ENCODE data around the gene FAM110C.
"Not testable (repeated sequence)": the region's sequence is repeated elsewhere in the genome, so short reads cannot be mapped to it uniquely, and the experiment has no call there.

The FAM110C gene

GRCh38 chr2:46471-47345, at the start of gene FAM110C:
Gene FAM110C (minus strand): TSS chr2:46505. CDS start chr2:46385, 120 bp downstream.
- DNase-seq, result no peak

GRCh38 chr2:92326-92725, 46.0 kb upstream of the FAM110C start:
- no peak for DNase-seq

- no peak for DNase-seq
Measured at GRCh38 chr2:90645-91312, 44.5 kb upstream of the FAM110C start.

GRCh38 chr2:85761-86160, 39.5 kb upstream of the FAM110C start:
- DNase-seq, result no peak

- no peak for DNase-seq
Measured at GRCh38 chr2:84121-84520, 37.8 kb upstream of the FAM110C start.

- no peak for DNase-seq
Measured at GRCh38 chr2:80971-81736, 34.8 kb upstream of the FAM110C start.

- DNase-seq, result no peak
Measured at GRCh38 chr2:80378-80777, 34.1 kb upstream of the FAM110C start.

GRCh38 chr2:71309-72035, 25.2 kb upstream of the FAM110C start:
- DNase-seq, result no peak

- no peak for DNase-seq
Measured at GRCh38 chr2:69366-70344, 23.4 kb upstream of the FAM110C start.

GRCh38 chr2:68637-69036, 22.3 kb upstream of the FAM110C start:
- DNase-seq, result not testable (repeated sequence)

- no peak for DNase-seq
Measured at GRCh38 chr2:66853-67252, 20.5 kb upstream of the FAM110C start.

- DNase-seq, result no peak
Measured at GRCh38 chr2:65121-65520, 18.8 kb upstream of the FAM110C start.

- no peak for DNase-seq
Measured at GRCh38 chr2:55587-56448, 9.5 kb upstream of the FAM110C start.

GRCh38 chr2:51613-52012, 5.3 kb upstream of the FAM110C start:
- DNase-seq, result no peak

- DNase-seq, result no peak
Measured at GRCh38 chr2:47737-48136, 1.4 kb upstream of the FAM110C start.

GRCh38 chr2:47346-47725, 1.0 kb upstream of the FAM110C start:
- no peak for DNase-seq

- no peak for DNase-seq
Measured at GRCh38 chr2:46131-46470, 204 bp downstream of the FAM110C start.

GRCh38 chr2:45342-46130, 769 bp downstream of the FAM110C start:
- DNase-seq, result no peak

GRCh38 chr2:44748-45341, 1.5 kb downstream of the FAM110C start:
- no peak for DNase-seq

GRCh38 chr2:42788-43187, 3.5 kb downstream of the FAM110C start:
- DNase-seq, result no peak

Measured in NCI-H2227 treated with DMSO at 0.1 percent for 48 hours (cell line).